Esophagus muscularis mucosa (tissue), 3 donors: Measurements from ENCODE around the gene STK4.

Experiments
- CTCF ChIP-seq, 3 experiments: fragments of 200-600 bp in 2 of 3; fragments of 450-650 bp in 1 of 3; sonication (generic) in 2 of 3; IDR thresholded peaks; one replicate each; pipeline ENCODE4 v1.5.1; 2017 to 2019; ENCODE audit warnings: antibody characterized with exemption in 3 of 3, mild to moderate bottlenecking in 2 of 3, moderate library complexity in 1 of 3
- POLR2A ChIP-seq: fragments of 450-650 bp; IDR thresholded peaks from one replicate; pipeline ENCODE4 v1.6.1; 2017; ENCODE audit warnings: antibody characterized with exemption, moderate library complexity, mild to moderate bottlenecking, low read depth
- POLR2AphosphoS5 ChIP-seq, 2 donors: sonication (generic); formaldehyde crosslinking; IDR thresholded peaks; one replicate each; pipeline ENCODE4 v1.6.1; 2017; ENCODE audit warnings: antibody characterized with exemption in 2 of 2

DNA sequence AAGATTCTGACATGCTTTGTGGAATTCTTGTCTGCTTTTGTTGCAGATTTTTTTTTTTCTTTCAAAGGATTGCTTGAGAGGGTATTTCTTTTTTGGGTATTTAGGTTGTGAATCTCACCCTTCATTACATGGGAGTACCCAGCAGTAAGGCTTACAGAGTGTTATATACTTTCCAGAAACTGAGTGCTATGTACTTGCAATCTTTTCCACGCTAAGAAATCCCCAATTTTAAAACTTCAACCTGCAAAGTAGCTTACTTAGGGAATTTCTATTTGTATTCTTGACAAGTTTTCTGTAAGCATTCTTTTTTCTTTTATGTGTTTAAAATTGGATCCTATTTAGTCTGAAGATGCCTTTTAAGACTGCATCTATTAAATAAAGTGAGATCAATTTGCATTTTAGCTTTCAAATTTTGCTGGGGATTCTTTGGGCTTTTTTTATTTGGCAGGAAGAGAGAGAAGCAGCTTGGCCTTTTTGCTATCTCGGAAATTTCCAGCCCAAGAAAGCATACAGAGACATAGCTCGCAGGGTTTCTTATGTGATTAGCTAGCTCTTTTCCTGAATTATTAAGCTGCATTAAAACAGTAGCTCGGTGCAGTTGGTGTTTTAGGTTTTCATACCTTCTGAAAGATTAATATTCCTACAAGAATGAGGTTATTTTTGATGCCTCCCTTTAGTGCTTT lies 92.0 kb downstream of the STK4 start:
- TF ChIP-seq CTCF (IDR thresholded peaks at IDR 0.05) (no peak), POLR2A (no peak), POLR2AphosphoS5 (IDR thresholded peaks at IDR 0.05) (no peak)
